Muscle layer of duodenum (tissue), 2 donors: ENCODE data around the gene CASQ1.

Experiments used
- H3K27ac ChIP-seq: one replicate; pipeline ENCODE4 v1.7.0; 2013; ENCODE audit warnings: mild to moderate bottlenecking, low read length
- H3K27me3 ChIP-seq: one replicate; pipeline ENCODE4 v1.7.0; 2013; ENCODE audit warnings: low read depth, mild to moderate bottlenecking, control low read depth, low read length
- H3K36me3 ChIP-seq, 2 donors: one replicate each; pipeline ENCODE4 v1.7.0; 2013; ENCODE audit warnings: low read length in 2 of 2, control low read depth in 1 of 2, mild to moderate bottlenecking in 1 of 2; ENCODE audit not compliant: insufficient read depth in 2 of 2, control insufficient read depth in 1 of 2
- H3K4me1 ChIP-seq, 2 donors: one replicate each; pipeline ENCODE4 v1.7.0; 2013; ENCODE audit warnings: low read length in 2 of 2, mild to moderate bottlenecking in 2 of 2, control low read depth in 1 of 2, moderate library complexity in 1 of 2; ENCODE audit not compliant: insufficient read depth in 2 of 2, control insufficient read depth in 1 of 2
- H3K4me3 ChIP-seq, 2 donors: one replicate each; pipeline ENCODE4 v1.7.0; 2013; ENCODE audit warnings: low read length in 2 of 2, low read depth in 1 of 2, mild to moderate bottlenecking in 1 of 2
- H3K9me3 ChIP-seq, 2 donors: one replicate each; pipeline ENCODE4 v1.7.0; 2013; ENCODE audit warnings: low read length in 2 of 2, control low read depth in 1 of 2, mild to moderate bottlenecking in 1 of 2; ENCODE audit not compliant: control insufficient read depth in 1 of 2
- donor health status: healthy.

Gene CASQ1

DNA sequence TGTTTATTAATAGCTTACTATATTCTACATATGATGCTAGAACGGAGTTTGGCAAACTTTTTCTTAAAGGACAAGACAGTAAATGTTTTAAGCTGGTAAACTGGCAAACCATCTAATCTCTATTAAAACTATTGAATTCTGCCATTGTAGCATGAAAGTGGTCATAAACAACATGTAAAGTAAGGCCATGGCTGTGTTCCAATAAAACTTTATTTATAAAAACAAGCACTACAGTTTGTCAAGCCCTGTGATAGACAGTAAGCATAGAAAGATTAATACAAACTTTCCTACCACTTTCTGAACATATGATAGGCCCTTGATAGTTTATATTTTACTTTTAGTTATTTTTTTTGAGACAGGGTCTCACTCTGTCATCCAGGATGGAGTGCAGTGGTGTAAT, 37.2 kb downstream of the CASQ1 start:
- peaks cover 78 to 84% of the 10 kb centered on the region in 2 donors for H3K36me3 ChIP-seq
- H3K27ac ChIP-seq, result no peak overlapping the region

DNA sequence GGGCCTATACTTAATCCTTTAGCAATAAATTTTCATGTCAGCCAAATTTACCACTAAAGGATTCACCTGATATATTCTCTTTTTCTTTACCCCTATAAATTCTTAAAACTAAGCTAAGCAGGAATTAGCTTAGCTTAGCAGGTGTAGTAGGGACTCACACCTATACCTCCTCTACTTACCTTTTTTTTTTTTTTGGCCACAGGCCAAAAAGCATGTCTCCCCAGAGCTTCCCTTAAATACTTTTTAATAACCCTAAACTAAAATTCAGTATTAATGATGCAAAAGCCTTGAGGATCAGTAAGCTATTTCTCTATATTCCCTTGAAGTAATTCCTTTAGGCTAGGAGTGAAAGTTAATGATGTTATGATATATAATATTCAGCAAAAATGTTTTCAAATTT, 38.1 kb downstream of the CASQ1 start:
- H3K27me3 ChIP-seq, result no peaks in the 10 kb centered on the region
- H3K4me1 ChIP-seq, result no peaks in the 10 kb centered on the region
- H3K4me3 ChIP-seq, result no peak overlapping the region
- H3K9me3 ChIP-seq, result no peaks in the 10 kb centered on the region
- no peak overlapping the region for H3K27ac ChIP-seq
- peaks cover 76% of the 10 kb centered on the region in 2 donors for H3K36me3 ChIP-seq

More for the DNA sequence above, 37.2 kb downstream of the CASQ1 start:
- no peaks in the 10 kb centered on the region for H3K27me3 ChIP-seq
- no peak overlapping the region for H3K4me3 ChIP-seq
- H3K4me1 ChIP-seq, result no peaks in the 10 kb centered on the region
- H3K9me3 ChIP-seq, result no peaks in the 10 kb centered on the region

DNA sequence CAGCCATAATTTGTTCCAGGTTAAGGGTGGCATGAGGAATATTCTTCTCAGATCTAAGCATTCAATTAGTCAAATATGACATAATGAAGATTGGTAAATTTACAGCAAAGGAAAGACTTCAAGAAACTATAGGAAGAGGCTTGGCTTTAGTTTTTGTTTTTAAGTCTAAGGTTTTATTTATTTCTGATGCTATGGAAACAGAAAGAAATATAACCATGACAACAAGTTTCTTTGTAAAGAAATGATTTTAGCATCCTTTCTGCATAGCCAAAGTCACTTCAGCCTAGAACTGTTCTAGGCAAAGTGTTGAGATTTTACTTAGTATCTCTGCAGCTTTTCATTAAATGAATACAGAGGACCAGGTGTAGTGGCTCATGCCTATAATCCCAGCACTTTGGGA, 42.5 kb downstream of the CASQ1 start:
- Histone ChIP-seq H3K27ac (no peak overlapping the region), H3K4me1 (no peaks in the 10 kb centered on the region), H3K9me3 (no peaks in the 10 kb centered on the region), H3K36me3 (peaks cover 51 to 64% of the 10 kb centered on the region in 2 donors), H3K27me3 (no peaks in the 10 kb centered on the region), H3K4me3 (no peak overlapping the region)

DNA sequence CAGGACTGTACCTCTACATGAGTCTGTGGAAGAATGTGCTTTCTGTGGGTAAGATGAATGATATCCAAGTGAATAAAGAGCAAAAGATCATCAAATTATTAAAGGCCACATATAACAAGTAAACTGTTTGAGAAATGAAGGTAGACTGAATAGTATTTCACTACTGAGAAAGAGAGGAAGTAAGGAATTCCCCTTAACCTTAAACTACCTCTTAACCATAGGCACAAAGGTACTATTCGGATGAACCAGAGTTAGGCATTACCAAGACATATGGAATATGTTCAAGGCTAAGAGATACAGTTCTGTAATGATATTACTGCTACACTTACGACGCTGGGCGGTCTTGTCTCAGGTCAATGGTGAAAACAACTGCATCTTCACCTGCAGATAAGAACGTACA, 46.4 kb downstream of the CASQ1 start:
- Histone ChIP-seq H3K4me3 (no peak overlapping the region), H3K4me1 (no peaks in the 10 kb centered on the region), H3K27me3 (no peaks in the 10 kb centered on the region), H3K36me3 (peaks cover 49 to 59% of the 10 kb centered on the region in 2 donors), H3K27ac (no peak overlapping the region), H3K9me3 (no peaks in the 10 kb centered on the region)

DNA sequence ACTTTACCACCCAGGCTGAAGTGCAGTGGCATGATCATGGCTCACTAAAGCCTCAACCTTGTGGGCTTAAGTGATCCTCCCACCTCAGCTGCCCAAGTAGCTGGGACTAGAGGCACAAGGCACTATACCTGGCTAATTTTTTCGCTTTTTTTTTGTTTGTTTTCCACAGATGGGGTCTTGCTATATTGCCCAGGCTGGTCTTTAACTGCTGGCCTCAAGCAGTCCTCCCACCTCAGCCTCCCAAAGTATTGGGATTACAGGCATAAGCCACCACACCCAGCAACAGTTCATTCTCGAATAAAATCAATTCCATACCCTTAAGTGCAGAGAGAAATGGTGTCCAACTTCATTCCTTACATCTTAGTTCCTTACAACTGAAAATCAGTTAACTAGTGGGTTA, 47.2 kb downstream of the CASQ1 start:
- Histone ChIP-seq H3K36me3 (peaks cover 50 to 64% of the 10 kb centered on the region in 2 donors), H3K27me3 (no peaks in the 10 kb centered on the region), H3K4me3 (no peak overlapping the region), H3K27ac (no peak overlapping the region), H3K4me1 (no peaks in the 10 kb centered on the region), H3K9me3 (no peaks in the 10 kb centered on the region)

DNA sequence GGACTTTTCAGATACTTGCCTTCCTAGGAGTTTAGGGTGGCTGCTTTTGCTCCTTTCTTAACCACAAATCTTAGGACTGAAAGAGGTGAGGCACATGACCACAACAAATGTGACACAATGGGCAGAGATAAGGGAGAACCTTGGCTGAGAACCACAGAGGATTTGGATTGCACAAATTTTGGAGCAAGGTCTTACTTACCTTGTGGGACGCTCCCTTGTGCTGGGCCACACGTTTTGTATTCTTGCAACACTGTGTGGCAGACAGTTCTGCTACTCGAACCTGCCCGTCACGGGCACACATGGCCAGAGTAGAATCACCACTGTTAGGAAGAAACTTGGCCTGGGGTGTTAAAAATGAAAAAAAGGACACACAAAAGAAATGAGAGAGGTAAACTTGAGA, 48.0 kb downstream of the CASQ1 start:
- no peak overlapping the region for H3K27ac ChIP-seq
- no peaks in the 10 kb centered on the region for H3K9me3 ChIP-seq
- H3K36me3 ChIP-seq, result peaks cover 50 to 63% of the 10 kb centered on the region in 2 donors

DNA sequence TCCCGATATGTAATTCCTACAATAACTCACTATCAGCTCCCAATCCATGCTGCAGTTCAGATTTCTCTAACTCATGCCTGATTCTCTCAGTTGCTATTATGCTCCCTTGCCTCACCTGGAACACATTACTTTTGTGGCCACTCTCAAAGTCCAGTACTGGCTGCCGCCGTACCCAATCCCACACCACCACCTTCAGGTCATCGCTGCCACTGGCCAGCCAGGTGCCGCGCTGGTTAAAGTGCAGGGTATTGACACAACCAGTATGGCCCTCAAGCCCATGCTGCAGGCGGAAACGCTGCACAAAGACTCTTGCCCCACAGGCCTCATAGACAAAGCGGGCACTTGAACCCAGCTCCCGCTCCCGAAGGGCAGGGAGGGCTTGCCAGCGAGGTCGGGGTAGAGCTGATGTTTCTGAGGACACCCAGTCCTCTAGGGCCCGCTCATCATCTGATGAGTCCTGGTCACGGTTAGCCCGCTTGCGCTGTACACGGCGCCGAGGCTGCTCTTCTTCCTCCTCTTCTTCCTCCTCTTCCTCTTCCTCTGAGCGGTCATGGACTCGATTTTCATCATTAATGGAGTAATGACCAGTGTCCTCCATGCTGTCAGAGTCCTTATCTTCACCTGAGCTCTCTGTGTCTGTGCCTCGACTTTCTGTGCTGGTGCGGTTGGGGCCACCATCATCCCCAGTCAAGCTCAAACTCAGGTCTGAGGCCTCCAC, 49.4 kb downstream of the CASQ1 start:
- no peaks in the 10 kb centered on the region for H3K27me3 ChIP-seq
- peaks cover 47 to 62% of the 10 kb centered on the region in 2 donors for H3K36me3 ChIP-seq
- peaks cover 0 to 4% of the 10 kb centered on the region in 2 donors for H3K4me1 ChIP-seq
- H3K27ac ChIP-seq, result no peak overlapping the region
- no peak overlapping the region for H3K4me3 ChIP-seq
- H3K9me3 ChIP-seq, result no peaks in the 10 kb centered on the region

More for the DNA sequence above, 48.0 kb downstream of the CASQ1 start:
- Histone ChIP-seq H3K4me3 (no peak overlapping the region), H3K4me1 (no peaks in the 10 kb centered on the region), H3K27me3 (no peaks in the 10 kb centered on the region)

DNA sequence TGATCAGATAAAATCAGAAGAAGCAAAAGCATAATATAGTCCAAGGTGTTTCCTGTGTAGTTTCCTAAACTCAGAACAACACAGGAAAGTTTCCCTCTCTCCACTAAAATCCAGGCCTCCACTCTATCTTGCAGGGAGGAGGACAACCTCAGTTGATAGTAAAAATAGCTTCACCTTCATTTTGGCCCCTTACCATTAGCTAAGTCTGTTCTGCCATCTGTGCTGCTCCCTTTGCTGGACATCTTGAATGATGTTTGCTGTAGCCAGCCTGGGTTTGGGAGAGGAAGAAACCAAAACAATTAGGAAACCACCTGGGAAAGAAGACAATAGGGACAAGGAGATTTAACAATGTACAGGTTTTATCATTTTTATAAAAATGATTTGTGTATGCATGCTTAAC, 53.4 kb downstream of the CASQ1 start:
- H3K27me3 ChIP-seq, result no peaks in the 10 kb centered on the region
- H3K9me3 ChIP-seq, result no peaks in the 10 kb centered on the region
- peaks cover 23 to 37% of the 10 kb centered on the region in 2 donors for H3K36me3 ChIP-seq
- H3K4me1 ChIP-seq, result peaks cover 0 to 4% of the 10 kb centered on the region in 2 donors
- H3K4me3 ChIP-seq, result no peak overlapping the region
- H3K27ac ChIP-seq, result no peak overlapping the region

DNA sequence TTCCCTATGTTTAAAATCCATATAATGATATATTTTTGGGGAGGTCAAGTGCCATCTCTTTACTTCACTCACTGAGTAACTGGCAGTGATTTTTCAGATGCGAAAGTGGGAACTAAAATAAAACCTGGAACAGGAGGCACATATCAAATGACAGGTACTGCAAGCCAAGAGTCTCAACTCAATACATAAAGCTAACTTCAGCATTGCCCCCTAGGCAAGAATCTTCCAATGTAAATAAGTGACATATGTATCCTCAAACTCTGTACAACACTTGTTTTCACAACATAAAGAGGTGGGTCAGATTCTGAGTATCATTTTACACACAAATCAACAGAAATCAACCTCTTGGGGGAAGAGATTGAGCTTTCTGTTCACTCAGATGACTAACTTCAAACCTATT, 53.8 kb downstream of the CASQ1 start:
- H3K9me3 ChIP-seq, result no peaks in the 10 kb centered on the region
- no peak overlapping the region for H3K27ac ChIP-seq
- H3K4me3 ChIP-seq, result no peak overlapping the region
- peaks cover 0 to 4% of the 10 kb centered on the region in 2 donors for H3K4me1 ChIP-seq
- H3K36me3 ChIP-seq, result peaks cover 19 to 32% of the 10 kb centered on the region in 2 donors
- no peaks in the 10 kb centered on the region for H3K27me3 ChIP-seq

DNA sequence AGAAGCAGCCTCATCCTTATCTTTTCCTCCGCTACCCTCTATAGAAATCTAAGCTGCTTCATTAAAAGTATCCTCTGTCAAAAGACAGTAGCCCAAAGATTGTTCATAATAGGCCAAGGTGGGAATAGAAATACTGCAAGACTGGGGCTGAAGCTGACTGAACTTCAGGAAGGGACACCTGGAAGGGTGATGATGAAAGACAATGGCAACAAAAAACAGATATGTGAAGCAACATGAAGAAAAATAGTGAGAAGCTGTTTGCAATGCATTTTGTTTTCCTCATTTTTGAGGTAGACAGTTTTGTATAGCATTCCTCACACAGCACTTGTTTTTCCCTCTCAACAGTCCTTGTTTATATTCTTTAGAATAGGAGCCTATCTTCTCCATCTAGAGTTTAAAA, 55.1 kb downstream of the CASQ1 start:
- Histone ChIP-seq H3K4me1 (peaks cover 0 to 4% of the 10 kb centered on the region in 2 donors), H3K4me3 (no peak overlapping the region), H3K27ac (no peak overlapping the region), H3K27me3 (no peaks in the 10 kb centered on the region), H3K36me3 (peaks cover 7 to 21% of the 10 kb centered on the region in 2 donors), H3K9me3 (no peaks in the 10 kb centered on the region)

DNA sequence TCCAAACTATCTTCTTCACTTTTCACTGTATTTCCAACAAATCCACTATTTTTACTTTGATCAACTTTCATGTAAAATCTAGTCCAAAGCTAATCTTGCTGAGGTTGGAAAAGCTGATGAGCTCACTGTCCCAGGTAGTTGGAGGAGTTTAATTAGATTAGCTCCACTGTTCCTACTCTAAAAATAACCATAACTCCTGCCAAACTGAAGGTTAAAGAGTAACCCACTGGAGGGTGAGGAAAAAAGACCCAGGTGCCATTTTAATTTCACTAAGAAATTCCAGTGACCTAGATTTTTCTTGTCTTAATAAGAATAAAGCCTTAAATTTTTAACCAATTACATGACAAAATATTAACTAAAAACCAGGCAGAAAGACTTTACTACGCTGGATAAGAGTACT, 56.7 kb downstream of the CASQ1 start:
- H3K27ac ChIP-seq, result no peak overlapping the region
- H3K27me3 ChIP-seq, result no peaks in the 10 kb centered on the region
- no peaks in the 10 kb centered on the region for H3K9me3 ChIP-seq
- H3K36me3 ChIP-seq, result peaks cover 0 to 18% of the 10 kb centered on the region in 2 donors
- peaks cover 0 to 21% of the 10 kb centered on the region in 2 donors for H3K4me1 ChIP-seq
- no peak overlapping the region for H3K4me3 ChIP-seq

DNA sequence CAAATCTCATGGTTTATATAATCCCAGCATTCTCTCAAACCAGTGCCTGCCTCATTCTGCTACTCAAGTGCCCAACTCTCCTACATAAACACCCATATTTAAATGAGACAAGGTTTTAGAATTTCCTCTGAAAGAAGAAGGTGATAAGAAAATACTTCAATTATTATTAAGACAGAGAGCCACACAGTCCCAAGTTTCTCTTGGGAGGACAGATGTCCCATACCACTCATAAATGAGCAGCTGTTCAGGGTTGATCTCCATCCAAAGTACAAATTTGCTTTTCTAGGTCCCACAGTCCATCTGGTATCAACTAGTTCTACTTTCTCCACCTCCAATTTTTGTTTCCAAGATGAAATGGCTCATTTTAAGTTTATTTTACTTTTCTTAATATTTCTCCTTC, 60.6 kb downstream of the CASQ1 start:
- H3K27ac ChIP-seq, result no peak overlapping the region
- no peaks in the 10 kb centered on the region for H3K9me3 ChIP-seq
- no peak overlapping the region for H3K4me3 ChIP-seq
- H3K36me3 ChIP-seq, result peaks cover 0 to 3% of the 10 kb centered on the region in 2 donors
- no peaks in the 10 kb centered on the region for H3K27me3 ChIP-seq
- peaks cover 0 to 29% of the 10 kb centered on the region in 2 donors for H3K4me1 ChIP-seq
